Esophagus squamous epithelium (tissue), 5 donors: Measurements from ENCODE around the gene OTOP1. TPM values are rescaled to one million over a fixed set of nuclear protein-coding genes. Genes with fewer than 3 reads are reported as not detected.

ENCODE experiments used
- DNase-seq: peaks from one replicate; lab custom pipeline; 2025; lab: John Stamatoyannopoulos, UW
- H3K27ac ChIP-seq, 4 donors: fragments of 200-600 bp; sonication (generic); one replicate each; pipeline ENCODE4 v1.5.1; 2016 to 2019; ENCODE audit warnings: mild to moderate bottlenecking in 1 of 4
- H3K27me3 ChIP-seq, 4 donors: fragments of 200-600 bp; sonication (generic); 1 replicate in 3 of 4; 2 replicates in 1 of 4; pipeline versions ENCODE4 v1.5.1 to v1.6.0; 2017 to 2021; ENCODE audit warnings: antibody characterized with exemption in 1 of 4
- H3K36me3 ChIP-seq, 3 donors: fragments of 200-600 bp; sonication (generic); one replicate each; pipeline ENCODE4 v1.5.1; 2016 to 2019
- H3K4me1 ChIP-seq, 3 donors: fragments of 200-600 bp; sonication (generic); one replicate each; pipeline ENCODE4 v1.5.1; 2017 to 2019
- H3K4me3 ChIP-seq, 4 donors: fragments of 200-600 bp; sonication (generic); 1 replicate in 3 of 4; 2 replicates in 1 of 4; pipeline ENCODE4 v1.5.1; 2016 to 2019; ENCODE audit warnings: mild to moderate bottlenecking in 2 of 4, moderate library complexity in 1 of 4
- H3K9me3 ChIP-seq, 3 donors: fragments of 200-600 bp; sonication (generic); one replicate each; pipeline ENCODE4 v1.5.1; 2016 to 2019
- CTCF ChIP-seq, 6 experiments: fragments of 450-650 bp in 4 of 6; fragments of 200-600 bp in 2 of 6; sonication (generic) in 2 of 6; IDR thresholded peaks; one replicate each; pipeline ENCODE4 v1.5.1; 2016 to 2019; ENCODE audit warnings: antibody characterized with exemption in 6 of 6, mild to moderate bottlenecking in 4 of 6, moderate library complexity in 4 of 6
- POLR2A ChIP-seq, 4 donors: fragments of 450-650 bp; IDR thresholded peaks; one replicate each; pipeline ENCODE4 v1.6.1; 2017; ENCODE audit warnings: antibody characterized with exemption in 4 of 4, mild to moderate bottlenecking in 4 of 4, moderate library complexity in 3 of 4
- WGBS, 2 donors: methylation state at CpG; one replicate each; pipeline ENCODE4 v1.1.5; 2018; 5-methylcytosine and 5-hydroxymethylcytosine counted together
- intact Hi-C: fragments of 100-400 bp; cut with DNase I; formaldehyde crosslinking; loops from one replicate; pipeline ENCODE4 v1.15.0; 2022
- total RNA-seq, 4 donors: library from RNA; depleted of rRNA; stranded (reverse); fragments of >200 nt; gene quantifications; one replicate each; pipeline ENCODE4 v1.1.0, GENCODE V29; 2016
- donor health status: DM: yes; HTN: yes; CAD: no.

The OTOP1 gene
- under 1 TPM in 3 of 4 donors, not detected in 1; 0.19 to 0.53 (median 0.34) TPM for total RNA-seq

GRCh38 chr4:4226606-4227438, at the start of gene OTOP1:
OTOP1 (minus strand) TSS chr4:4226929; CDS start chr4:4226864, 65 bp downstream.
- TF ChIP-seq CTCF (IDR thresholded peaks at IDR 0.05): no peak
- TF ChIP-seq POLR2A (IDR thresholded peaks at IDR 0.05): no peak

DNA sequence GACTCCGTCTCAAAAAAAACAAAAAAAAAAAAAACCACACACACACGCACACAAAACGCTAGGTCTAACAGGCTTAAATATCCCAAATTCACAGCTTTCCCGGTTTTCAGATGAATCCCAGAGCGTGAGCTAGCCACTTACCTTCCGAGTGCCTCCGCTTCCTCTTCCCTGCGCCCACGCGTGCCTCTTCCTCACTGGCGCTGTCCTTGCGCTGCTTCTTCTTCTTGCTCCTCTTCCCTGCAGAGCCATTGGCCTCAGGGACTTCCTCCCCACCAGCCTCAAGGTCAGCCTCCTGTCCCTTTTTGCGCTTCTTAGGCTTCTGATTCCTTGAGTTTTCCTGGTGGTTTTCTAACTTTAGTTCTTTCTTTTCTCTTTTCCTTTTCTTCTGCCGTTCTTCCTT, 47.5 kb upstream of the OTOP1 start:
- H3K36me3 ChIP-seq: peaks cover 0 to 95% (median 20%) of the 10 kb centered on the region in 3 donors
- no peak for DNase-seq
- H3K4me3 ChIP-seq: no peak overlapping the region
- TF ChIP-seq POLR2A (IDR thresholded peaks at IDR 0.05) (no peak), CTCF (IDR thresholded peaks at IDR 0.05) (no peak)
- H3K4me1 ChIP-seq: no peaks in the 10 kb centered on the region
- H3K27me3 ChIP-seq: no peaks in the 10 kb centered on the region
- no peak overlapping the region for H3K27ac ChIP-seq
- no peaks in the 10 kb centered on the region for H3K9me3 ChIP-seq
- 92 to 95% methylated on average over 14 of the region's 14 CpGs for WGBS, 2 donors
- intact Hi-C loops: no loop called here

More at GRCh38 chr4:4226606-4227438, at the start of gene OTOP1:
- peaks cover 5 to 92% (median 12%) of the 10 kb centered on the region in 4 donors for H3K27me3 ChIP-seq
- no peak within 1 kb of the TSS for H3K4me3 ChIP-seq
- DNase-seq: no peak
- no peaks in the 10 kb centered on the region for H3K9me3 ChIP-seq
- 3 to 11% methylated on average over 6 to 7 of the region's 82 CpGs for WGBS, 2 donors
- intact Hi-C loops: no loop called here
- no peaks in the 10 kb centered on the region for H3K36me3 ChIP-seq
- no peak within 1 kb of the TSS for H3K27ac ChIP-seq
- H3K4me1 ChIP-seq: peaks cover 0 to 18% (median 4%) of the 10 kb centered on the region in 3 donors

DNA sequence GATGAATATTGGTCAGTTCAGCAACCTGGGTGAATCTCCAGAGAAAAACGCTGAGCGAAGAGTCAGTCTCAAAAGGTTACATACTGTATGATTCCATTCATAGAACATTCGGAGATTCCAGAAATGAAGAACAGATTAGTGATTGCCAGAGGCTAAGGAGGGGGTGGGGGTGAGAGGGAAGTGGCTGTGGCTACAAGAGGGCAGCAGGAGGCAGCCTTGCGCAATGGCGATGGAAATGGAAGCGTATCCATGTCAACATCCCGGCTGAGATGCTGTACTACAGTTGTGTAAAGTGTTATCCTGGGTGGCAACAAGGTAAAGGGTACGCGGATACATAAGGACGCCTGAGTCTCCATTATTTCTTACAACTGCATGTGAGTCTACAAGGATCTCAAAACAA, 45.2 kb upstream of the OTOP1 start:
- no peaks in the 10 kb centered on the region for H3K9me3 ChIP-seq
- whole genome bisulfite sequencing, 2 donors: 83% methylated on average over 10 of the region's 10 CpGs
- H3K4me3 ChIP-seq: no peak overlapping the region
- intact Hi-C loops: no loop called here
- H3K27ac ChIP-seq: no peak overlapping the region
- H3K27me3 ChIP-seq: no peaks in the 10 kb centered on the region
- no peaks in the 10 kb centered on the region for H3K4me1 ChIP-seq
- H3K36me3 ChIP-seq: peaks cover 0 to 95% (median 12%) of the 10 kb centered on the region in 3 donors
- DNase-seq: no peak
- TF ChIP-seq POLR2A (IDR thresholded peaks at IDR 0.05) (no peak), CTCF (IDR thresholded peaks at IDR 0.05) (no peak)

GRCh38 chr4:4270529-4270928, 43.8 kb upstream of the OTOP1 start:
- Histone ChIP-seq H3K27me3 (no peaks in the 10 kb centered on the region), H3K4me1 (no peaks in the 10 kb centered on the region), H3K9me3 (no peaks in the 10 kb centered on the region), H3K27ac (no peak overlapping the region), H3K36me3 (peaks cover 0 to 90% (median 12%) of the 10 kb centered on the region in 3 donors), H3K4me3 (no peak overlapping the region)
- 66 to 70% methylated on average over 4 of the region's 4 CpGs for whole genome bisulfite sequencing, 2 donors
- intact Hi-C loops: no loop called here
- TF ChIP-seq POLR2A (IDR thresholded peaks at IDR 0.05) (no peak), CTCF (IDR thresholded peaks at IDR 0.05) (no peak)
- no peak for DNase-seq

GRCh38 chr4:4269856-4270255, 43.1 kb upstream of the OTOP1 start:
- Histone ChIP-seq H3K27me3 (no peaks in the 10 kb centered on the region), H3K9me3 (no peaks in the 10 kb centered on the region), H3K4me1 (no peaks in the 10 kb centered on the region), H3K27ac (peak overlapping the region in 2 of 4 donors; percentile 48 to 57), H3K4me3 (no peak overlapping the region), H3K36me3 (peaks cover 0 to 83% (median 12%) of the 10 kb centered on the region in 3 donors)
- TF ChIP-seq CTCF (IDR thresholded peaks at IDR 0.05) (no peak), POLR2A (IDR thresholded peaks at IDR 0.05) (no peak)
- 52 to 64% methylated on average over 4 of the region's 4 CpGs for WGBS, 2 donors
- intact Hi-C loops: no loop called here
- no peak for DNase-seq
